Liver (tissue), 9 donors: ENCODE data around the gene WDR27. TPM values are rescaled to one million over a fixed set of nuclear protein-coding genes. Genes with fewer than 3 reads are reported as not detected.

Source experiments
- DNase-seq: peaks from one replicate; pipeline ENCODE4 v3.0.0-alpha.2; 2017; ENCODE audit warnings: low spot score
- H3K27ac ChIP-seq, 2 donors: one replicate each; pipeline ENCODE4 v1.7.0; 2013; ENCODE audit warnings: inconsistent platforms in 2 of 2, low read length in 2 of 2, control low read depth in 1 of 2, low read depth in 1 of 2, mild to moderate bottlenecking in 1 of 2
- H3K27me3 ChIP-seq, 4 donors: one replicate each; pipeline versions ENCODE4 v1.6.1 to v1.7.0; 2013; ENCODE audit warnings: low read length in 3 of 4, inconsistent platforms in 1 of 4, mild to moderate bottlenecking in 1 of 4, moderate library complexity in 1 of 4; ENCODE audit not compliant: control insufficient read depth in 4 of 4, insufficient read depth in 4 of 4
- H3K36me3 ChIP-seq, 4 donors: one replicate each; pipeline versions ENCODE4 v1.6.1 to v1.7.0; 2013; ENCODE audit warnings: low read length in 3 of 4, mild to moderate bottlenecking in 3 of 4, low read depth in 1 of 4, moderate library complexity in 1 of 4; ENCODE audit not compliant: control insufficient read depth in 4 of 4, insufficient read depth in 3 of 4
- H3K4me1 ChIP-seq, 4 donors: one replicate each; pipeline versions ENCODE4 v1.6.1 to v1.7.0; 2013; ENCODE audit warnings: low read length in 3 of 4, mild to moderate bottlenecking in 3 of 4, moderate library complexity in 1 of 4; ENCODE audit not compliant: control insufficient read depth in 4 of 4, insufficient read depth in 4 of 4
- H3K4me3 ChIP-seq, 3 donors: one replicate each; pipeline versions ENCODE4 v1.6.1 to v1.7.0; 2013; ENCODE audit warnings: low read length in 3 of 3, control low read depth in 1 of 3, low read depth in 1 of 3, mild to moderate bottlenecking in 1 of 3
- H3K9ac ChIP-seq, 2 donors: one replicate each; pipeline ENCODE4 v1.7.0; 2013; ENCODE audit warnings: low read length in 2 of 2, mild to moderate bottlenecking in 2 of 2, moderate library complexity in 2 of 2, control low read depth in 1 of 2, low read depth in 1 of 2
- H3K9me3 ChIP-seq, 4 donors: one replicate each; pipeline versions ENCODE4 v1.6.1 to v1.7.0; 2013; ENCODE audit warnings: low read length in 3 of 4; ENCODE audit not compliant: control insufficient read depth in 4 of 4
- ATF3 ChIP-seq: IDR thresholded peaks from 2 replicates; pipeline ENCODE4 v1.6.1; 2016; ENCODE audit warnings: antibody characterized with exemption
- CTCF ChIP-seq: fragments of 150-350 bp; IDR thresholded peaks from 2 replicates; pipeline ENCODE4 v1.5.1; 2017; ENCODE audit warnings: improper control_type of control experiment, low read depth, low read length; ENCODE audit not compliant: missing input control
- EGR1 ChIP-seq, 2 donors: IDR thresholded peaks; 2 replicates each; pipeline ENCODE4 v1.6.1; 2016 to 2018; ENCODE audit warnings: antibody characterized with exemption in 2 of 2, low read depth in 2 of 2
- FOXA1 ChIP-seq: IDR thresholded peaks from 2 replicates; pipeline ENCODE4 v1.6.1; 2016; ENCODE audit warnings: antibody characterized with exemption
- FOXA2 ChIP-seq: IDR thresholded peaks from 2 replicates; pipeline ENCODE4 v1.6.1; 2016; ENCODE audit warnings: antibody characterized with exemption
- GABPA ChIP-seq, 2 donors: IDR thresholded peaks in 1 of 2; conservative IDR thresholded peaks in 1 of 2; 2 replicates each; pipeline ENCODE4 v1.6.1; 2016; ENCODE audit warnings: antibody characterized with exemption in 2 of 2, mild to moderate bottlenecking in 1 of 2, moderate library complexity in 1 of 2
- HNF4A ChIP-seq, 2 donors: conservative IDR thresholded peaks; 2 replicates each; pipeline ENCODE4 v1.6.1; 2016; ENCODE audit warnings: antibody characterized with exemption in 2 of 2, mild to moderate bottlenecking in 2 of 2
- HNF4G ChIP-seq: IDR thresholded peaks from 2 replicates; pipeline ENCODE4 v1.6.1; 2016; ENCODE audit warnings: antibody characterized with exemption
- JUND ChIP-seq, 2 donors: IDR thresholded peaks; 2 replicates each; pipeline ENCODE4 v1.6.1; 2016; ENCODE audit warnings: antibody characterized with exemption in 2 of 2
- NR2F2 ChIP-seq: IDR thresholded peaks from 2 replicates; pipeline ENCODE4 v1.6.1; 2016; ENCODE audit warnings: antibody characterized with exemption
- RAD21 ChIP-seq, 2 donors: IDR thresholded peaks; 2 replicates each; pipeline ENCODE4 v1.6.1; 2016; ENCODE audit warnings: antibody characterized with exemption in 2 of 2, mild to moderate bottlenecking in 2 of 2
- REST ChIP-seq: IDR thresholded peaks from 2 replicates; pipeline ENCODE4 v1.6.1; 2016; ENCODE audit warnings: antibody characterized with exemption, mild to moderate bottlenecking
- RXRA ChIP-seq, 2 donors: IDR thresholded peaks; 2 replicates each; pipeline ENCODE4 v1.6.1; 2017 to 2018; ENCODE audit warnings: antibody characterized with exemption in 2 of 2, mild to moderate bottlenecking in 1 of 2
- SP1 ChIP-seq: IDR thresholded peaks from 2 replicates; pipeline ENCODE4 v1.6.1; 2018; ENCODE audit warnings: antibody characterized with exemption, mild to moderate bottlenecking
- TAF1 ChIP-seq: conservative IDR thresholded peaks from 2 replicates; pipeline ENCODE4 v1.6.1; 2016; ENCODE audit warnings: antibody characterized with exemption, mild to moderate bottlenecking
- YY1 ChIP-seq: IDR thresholded peaks from 2 replicates; pipeline ENCODE4 v1.6.1; 2016; ENCODE audit warnings: antibody characterized with exemption, mild to moderate bottlenecking
- ZBTB33 ChIP-seq: IDR thresholded peaks from 2 replicates; pipeline ENCODE4 v1.6.1; 2016; ENCODE audit warnings: antibody characterized with exemption
- WGBS: extraction: QIAGEN DNeasy Blood & Tissue Kit; methylation state at CpG from one replicate; pipeline ENCODE4 v1.1.7; 2013; 5-methylcytosine and 5-hydroxymethylcytosine counted together
- polyA plus RNA-seq, 2 donors: library from polyadenylated mRNA; stranded (reverse) in 1 of 2; unstranded in 1 of 2; fragments of 200-250 nt in 1 of 2; fragments of >200 nt in 1 of 2; fragmentation: Nextera tagmentation in 1 of 2; extraction: Ambion mirVana in 1 of 2; gene quantifications; one replicate each; pipeline versions ENCODE4 v1.2.1 to v1.2.3, GENCODE V29; 2013 to 2015
- total RNA-seq, 2 donors: library from RNA; depleted of rRNA; stranded (reverse); fragments of >200 nt; gene quantifications; one replicate each; pipeline ENCODE4 v1.2.3, GENCODE V29; 2014
- TF ChIP-seq, protein P1 (sequence below): IDR thresholded peaks from 2 replicates; pipeline ENCODE4 v1.6.1; 2016; ENCODE audit warnings: antibody characterized with exemption
- donor health status: healthy.
- donor health status: healthy.
- donor health status: healthy.
- donor health status: healthy.
- donor health status: healthy.

The WDR27 gene
- total and polyA plus RNA-seq, 4 donors, result 3.7 to 20.1 (median 7.7) TPM

- under 1% methylated on average over 89 of the region's 89 CpGs for WGBS
- Histone ChIP-seq H3K9me3 (no peaks in the 10 kb centered on the region), H3K4me1 (peaks cover 2 to 22% (median 15%) of the 10 kb centered on the region in 4 donors), H3K27ac (peak overlapping the region; percentile 77 to 89), H3K27me3 (no peaks in the 10 kb centered on the region), H3K36me3 (no peaks in the 10 kb centered on the region), H3K9ac (no peak overlapping the region), H3K4me3 (peak overlapping the region in 1 of 3 donors; percentile 98)
- no peak for DNase-seq
- TF ChIP-seq YY1 (no peak), RAD21 (IDR thresholded peaks at IDR 0.05) (no peak), RXRA (IDR thresholded peaks at IDR 0.05) (no peak), REST (no peak), EGR1 (IDR thresholded peaks at IDR 0.05; ENCODE audit: low read depth in 2 of 2) (no peak), ATF3 (no peak), GABPA (IDR thresholded peaks at IDR 0.05 in 1 of 2, conservative IDR thresholded peaks at IDR 0.05 in 1 of 2) (no peak), TAF1 (no peak)
These were observed 22.2 kb upstream of the WDR27 start for GRCh38 chr6:169723991-169724493.

- Histone ChIP-seq H3K27me3 (no peaks in the 10 kb centered on the region), H3K4me1 (peaks cover 2 to 22% (median 15%) of the 10 kb centered on the region in 4 donors), H3K9ac (peak overlapping the region; percentile 81 to 97), H3K27ac (peak overlapping the region; percentile 92 to 95), H3K9me3 (no peaks in the 10 kb centered on the region), H3K36me3 (no peaks in the 10 kb centered on the region), H3K4me3 (peak overlapping the region; percentile 91 to 98 (median 95))
- under 1% methylated on average over 70 of the region's 70 CpGs for WGBS
- peak; percentile 78 for DNase-seq
- TF ChIP-seq NR2F2, result no peak
- TF ChIP-seq RXRA (IDR thresholded peaks at IDR 0.05), result peak in 1 of 2 donors; percentile 30
- no peak for TF ChIP-seq TAF1
- no peak for TF ChIP-seq REST
- no peak for TF ChIP-seq ZBTB33
- TF ChIP-seq CTCF, result no peak
- no peak for TF ChIP-seq JUND (IDR thresholded peaks at IDR 0.05)
- no peak for TF ChIP-seq FOXA2
- no peak for TF ChIP-seq HNF4A (conservative IDR thresholded peaks at IDR 0.05)
- TF ChIP-seq ATF3, result no peak
- TF ChIP-seq SP1, result no peak
- peak in 1 of 2 donors; percentile 46 for TF ChIP-seq GABPA (IDR thresholded peaks at IDR 0.05 in 1 of 2, conservative IDR thresholded peaks at IDR 0.05 in 1 of 2)
- TF ChIP-seq HNF4G, result no peak
- no peak for TF ChIP-seq EGR1 (IDR thresholded peaks at IDR 0.05; ENCODE audit: low read depth in 2 of 2)
- peak in 1 of 2 donors; percentile 36 for TF ChIP-seq RAD21 (IDR thresholded peaks at IDR 0.05)
- TF ChIP-seq, protein P1, sequence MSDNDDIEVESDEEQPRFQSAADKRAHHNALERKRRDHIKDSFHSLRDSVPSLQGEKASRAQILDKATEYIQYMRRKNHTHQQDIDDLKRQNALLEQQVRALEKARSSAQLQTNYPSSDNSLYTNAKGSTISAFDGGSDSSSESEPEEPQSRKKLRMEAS, result no peak
- no peak for TF ChIP-seq FOXA1
- TF ChIP-seq YY1, result peak; percentile 50
These were observed 21.5 kb upstream of the WDR27 start for GRCh38 chr6:169723200-169723909.
